ENCODE measurements around the gene DDX41.

The DDX41 gene

DNA sequence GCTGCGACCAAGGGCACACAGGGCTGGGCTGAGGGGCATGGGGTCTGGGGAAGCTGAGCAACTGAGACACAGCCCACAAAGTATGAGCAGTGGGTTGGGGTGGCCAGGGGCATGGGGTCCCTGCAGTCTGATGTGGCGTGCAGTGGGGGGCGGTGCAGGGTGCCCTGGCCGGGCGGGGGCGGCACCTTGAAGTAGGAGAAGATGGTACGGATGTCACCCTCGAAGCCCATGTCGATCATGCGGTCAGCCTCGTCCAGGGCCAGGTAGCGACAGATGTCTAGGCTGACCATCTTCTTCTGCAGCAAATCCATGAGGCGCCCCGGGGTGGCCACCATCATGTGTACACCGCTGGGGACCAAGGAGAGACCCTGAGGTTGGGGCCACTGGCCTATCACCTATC is 3.3 kb downstream of the DDX41 start:
- DNase-seq (ENCODE audit: low read depth in 2 of 2): no peak

DNA sequence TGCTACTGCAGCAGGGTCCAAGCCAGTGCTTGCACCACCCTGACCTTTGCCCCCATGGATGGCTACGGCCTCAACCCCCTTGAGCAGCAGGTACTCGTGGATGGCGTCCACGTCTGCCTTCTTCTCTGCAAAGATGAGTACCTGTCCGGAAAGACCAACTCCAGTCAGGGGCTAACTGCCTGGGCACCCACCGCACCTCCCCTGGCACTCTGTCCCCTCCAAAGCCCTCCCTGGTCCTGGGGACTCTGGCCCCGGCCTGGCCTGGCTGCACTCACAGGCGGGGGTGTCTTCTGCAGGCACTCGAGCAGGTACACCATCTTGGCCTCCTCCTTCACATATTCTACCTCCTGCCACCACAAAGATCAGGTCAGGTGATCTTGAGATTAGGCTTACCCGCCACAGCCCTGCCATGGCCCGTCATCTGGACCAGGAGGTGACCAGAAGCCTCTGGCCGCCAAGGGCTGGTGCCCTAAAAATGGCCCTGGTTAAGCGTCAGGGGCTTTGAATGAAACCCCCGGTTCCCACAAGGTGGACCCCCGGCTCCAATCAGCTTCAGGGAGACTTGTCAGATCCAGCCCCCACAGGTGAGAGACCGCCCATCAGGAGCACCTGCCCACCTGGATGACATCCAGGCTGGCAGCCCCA is 3.9 kb downstream of the DDX41 start:
- no peak for DNase-seq (ENCODE audit: low read depth in 2 of 2)

DNA sequence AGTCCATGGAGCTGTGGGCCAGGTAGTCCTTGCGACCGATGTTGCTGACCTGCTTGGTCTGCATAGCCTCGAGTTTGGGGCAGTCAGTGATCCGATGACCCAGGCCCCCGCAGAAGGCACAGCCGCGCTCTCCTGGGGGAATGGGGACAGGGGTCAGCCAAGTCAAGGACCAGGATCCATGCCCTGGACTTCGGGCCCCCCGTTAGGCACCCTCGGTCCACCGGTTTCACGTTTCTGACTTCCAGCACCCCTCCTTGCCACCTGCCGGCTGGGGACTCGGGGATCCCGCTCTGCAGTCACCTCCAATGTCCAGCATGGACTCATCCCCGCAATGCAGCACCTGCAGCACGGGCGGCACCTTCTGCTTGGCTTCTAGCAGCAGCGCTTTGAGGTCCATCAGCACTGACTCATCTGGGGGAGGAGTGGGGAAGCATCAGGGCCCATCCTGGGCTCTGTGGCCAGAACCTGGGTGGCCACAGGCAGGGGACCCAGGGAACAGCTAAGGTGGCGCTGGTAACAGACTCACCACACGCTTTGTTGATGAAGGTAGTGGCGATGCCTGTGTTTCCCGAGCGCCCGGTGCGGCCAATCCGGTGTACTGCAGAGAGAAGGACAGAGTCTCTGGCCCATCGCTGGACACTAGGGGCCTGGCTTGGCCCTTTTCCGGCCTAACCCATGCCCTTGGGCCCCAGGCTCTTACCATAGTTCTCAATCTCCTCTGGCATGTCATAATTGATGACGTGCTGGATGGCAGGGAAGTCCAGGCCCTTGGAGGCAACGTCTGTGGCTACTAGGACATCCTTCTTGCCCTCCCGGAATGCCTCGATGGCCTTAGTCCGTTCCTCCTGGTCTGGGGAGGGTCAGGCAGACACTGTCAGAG is 4.7 kb downstream of the DDX41 start:
- no peak for DNase-seq (ENCODE audit: low read depth in 2 of 2)

DNA sequence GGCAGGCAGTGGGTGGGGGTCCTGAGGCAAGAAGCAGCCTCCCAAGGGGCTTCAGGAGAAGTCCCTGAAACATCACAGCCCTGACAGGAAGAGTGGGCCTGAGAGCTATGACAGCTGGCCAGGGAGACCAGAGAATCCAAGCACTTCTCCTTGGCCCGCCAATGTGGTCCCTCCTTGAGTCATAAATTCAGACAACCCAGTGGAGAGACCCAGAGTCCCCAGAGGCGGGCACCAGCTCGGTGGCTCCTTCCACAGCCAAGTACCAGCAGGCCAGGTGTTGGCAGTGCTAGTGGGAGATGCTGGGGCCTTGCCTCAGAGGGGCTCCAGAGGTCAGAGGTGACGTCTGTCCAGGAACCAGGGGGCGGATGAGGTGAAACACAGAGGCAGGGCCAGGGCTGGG is 5.6 kb downstream of the DDX41 start:
- no peak for DNase-seq (ENCODE audit: low read depth in 2 of 2)

DNA sequence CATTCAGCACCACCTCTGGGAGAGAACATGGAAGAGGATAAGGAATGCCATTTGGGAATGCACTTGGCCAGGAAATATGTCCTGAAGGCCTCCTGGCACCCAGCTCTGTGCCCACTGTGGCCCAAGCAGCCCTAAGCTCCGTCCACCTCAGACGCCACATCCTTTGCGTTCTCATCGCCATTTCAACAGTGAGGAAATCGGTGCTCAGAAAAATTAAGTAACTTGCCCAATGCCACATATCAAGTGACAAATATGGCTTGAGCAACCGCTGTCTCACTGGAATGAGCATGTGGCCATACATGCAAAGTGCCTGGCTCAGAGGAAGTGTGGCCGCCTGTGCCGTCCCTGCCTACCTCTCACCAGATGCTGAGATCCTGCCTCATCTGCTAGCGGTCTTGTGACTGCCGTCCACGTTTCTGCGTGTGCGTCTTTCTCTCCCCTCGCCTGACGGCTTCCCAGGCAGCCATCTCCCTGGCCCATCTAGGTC is 6.2 kb downstream of the DDX41 start:
- DNase-seq (ENCODE audit: low read depth in 2 of 2): no peak

DNA sequence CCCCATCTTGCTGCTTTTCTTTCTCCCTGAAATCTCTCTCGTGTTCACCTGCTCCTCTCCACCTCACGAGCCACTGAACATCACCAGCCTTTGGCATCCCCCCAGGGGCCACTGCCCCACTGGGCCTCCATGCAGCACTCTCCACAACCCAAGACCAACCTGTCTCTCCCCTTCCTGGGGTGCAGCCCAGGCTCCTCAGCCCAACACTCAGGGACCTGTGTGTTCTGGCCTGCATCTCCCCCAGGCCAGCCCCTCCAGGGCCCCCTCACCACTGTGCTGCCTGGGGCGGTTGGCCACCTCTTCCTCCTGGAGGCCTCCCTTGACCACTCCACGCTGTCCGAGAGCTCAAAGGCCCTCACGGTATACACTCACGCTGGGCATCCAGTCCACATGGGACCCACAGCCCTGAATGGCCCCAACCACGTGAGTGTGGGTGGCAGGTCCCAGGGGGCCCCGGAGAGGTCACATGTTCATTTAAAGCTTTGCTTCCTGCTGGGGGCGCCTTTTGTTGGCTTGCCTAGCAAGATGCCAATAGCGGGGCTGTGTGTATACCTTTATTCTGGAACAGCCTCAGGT is 6.7 kb downstream of the DDX41 start:
- no peak for DNase-seq (ENCODE audit: low read depth in 2 of 2)

DNA sequence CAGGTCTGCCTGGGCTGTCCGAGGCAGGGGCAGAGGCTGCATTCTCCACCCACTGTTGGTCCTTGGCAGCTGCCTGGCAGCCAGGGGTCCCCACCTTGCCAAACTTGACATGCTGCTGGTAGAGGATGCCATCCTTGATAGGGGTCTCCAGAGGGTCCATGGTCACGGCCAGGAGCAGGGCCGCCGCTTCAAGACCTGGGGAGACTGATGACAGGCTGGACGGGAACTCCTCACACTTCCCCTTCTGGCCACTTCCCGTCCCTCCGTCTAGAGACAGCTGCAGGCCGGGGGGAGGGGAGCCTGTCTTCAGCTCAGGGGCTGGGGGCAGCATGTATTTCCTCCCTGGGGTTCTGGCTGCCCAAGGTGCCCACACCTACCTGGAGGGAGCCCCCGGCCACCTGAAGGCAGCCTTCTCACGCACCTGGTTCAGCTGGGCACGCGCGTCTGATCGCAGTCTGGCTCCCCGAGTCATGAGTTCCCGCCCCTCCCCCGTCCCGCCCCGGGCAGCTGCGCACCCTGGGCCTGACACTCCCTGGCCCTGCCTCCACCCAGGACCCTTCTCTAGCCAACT is 7.3 kb downstream of the DDX41 start, which contains the start of gene DOK3:
TSS of gene DOK3 (minus strand) at position 446 of the 571 bp plus-strand sequence. CDS start at position 160, 286 bp downstream.
- DNase-seq (ENCODE audit: low read depth in 2 of 2): no peak

DNA sequence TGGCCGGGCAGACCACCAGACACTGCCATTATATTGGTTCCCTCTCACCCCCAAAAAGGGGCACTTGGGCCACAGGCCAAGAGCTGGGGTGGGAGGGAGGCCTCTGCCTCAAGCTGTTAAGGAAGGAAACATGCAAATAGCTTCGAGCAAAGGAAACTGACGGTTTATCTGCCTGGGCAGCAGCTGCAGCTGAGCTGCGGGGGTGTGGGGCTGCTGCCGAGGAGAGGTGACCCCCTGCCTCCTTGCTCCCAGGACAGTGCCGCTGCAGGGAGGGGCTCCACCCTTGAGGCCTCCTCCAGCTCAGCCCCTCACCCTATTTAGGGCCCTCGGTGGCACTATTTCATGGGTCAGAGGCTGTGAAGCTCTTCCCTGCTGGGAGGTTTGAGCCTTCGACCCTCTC is 7.9 kb downstream of the DDX41 start:
- DNase-seq (ENCODE audit: low read depth in 2 of 2): no peak

DNA sequence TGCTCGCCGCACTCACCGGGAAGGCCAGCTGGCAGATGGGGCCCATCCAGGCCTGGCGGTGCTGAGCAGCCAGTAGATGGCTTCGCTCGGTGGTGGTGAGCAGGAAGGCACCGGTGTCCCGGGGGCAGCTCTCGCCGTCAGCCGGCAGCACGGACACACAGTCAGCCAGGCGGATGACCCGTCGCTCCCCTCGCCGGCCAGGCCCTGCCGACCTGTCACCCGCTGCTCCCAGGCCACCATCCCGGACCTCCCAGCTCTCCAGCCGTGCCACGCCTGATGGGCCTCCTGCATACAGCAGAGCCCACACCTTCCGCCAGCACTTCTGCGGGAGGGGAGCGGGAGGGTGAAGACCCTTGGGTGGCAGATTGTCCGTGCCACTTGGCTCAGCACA is 8.5 kb downstream of the DDX41 start:
- DNase-seq (ENCODE audit: low read depth in 2 of 2): no peak

DNA sequence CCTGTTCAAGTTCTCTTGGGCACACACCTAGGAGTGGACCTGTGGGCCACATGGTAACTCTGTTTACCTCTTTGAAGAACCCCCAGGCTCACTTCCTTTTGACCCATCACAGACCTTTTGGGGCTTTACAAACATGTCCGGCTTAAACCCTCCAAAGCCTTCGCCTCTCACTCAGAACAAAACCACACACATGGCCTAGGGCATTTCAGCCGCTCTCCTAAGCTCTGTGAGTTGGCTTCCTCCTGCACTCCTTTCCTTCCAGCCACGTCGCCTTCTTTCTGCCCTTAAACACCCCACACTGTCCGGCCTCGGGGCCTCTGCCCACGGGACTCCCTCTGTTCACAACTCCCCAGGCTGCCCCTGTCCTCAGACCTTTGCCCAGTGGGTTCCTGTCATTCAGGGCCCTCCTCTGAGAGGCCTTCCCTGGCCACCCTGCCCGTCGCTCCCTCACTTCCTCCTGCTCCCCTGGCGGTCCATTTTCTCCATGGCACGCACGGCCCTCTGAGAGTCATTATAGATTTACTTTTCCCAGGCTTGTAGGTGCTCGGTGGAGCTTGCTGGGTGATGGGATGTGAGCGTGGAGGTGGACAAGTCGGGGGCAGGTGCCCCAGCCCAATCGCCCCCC is 9.1 kb downstream of the DDX41 start:
- DNase-seq (ENCODE audit: low read depth in 2 of 2): no peak

DNA sequence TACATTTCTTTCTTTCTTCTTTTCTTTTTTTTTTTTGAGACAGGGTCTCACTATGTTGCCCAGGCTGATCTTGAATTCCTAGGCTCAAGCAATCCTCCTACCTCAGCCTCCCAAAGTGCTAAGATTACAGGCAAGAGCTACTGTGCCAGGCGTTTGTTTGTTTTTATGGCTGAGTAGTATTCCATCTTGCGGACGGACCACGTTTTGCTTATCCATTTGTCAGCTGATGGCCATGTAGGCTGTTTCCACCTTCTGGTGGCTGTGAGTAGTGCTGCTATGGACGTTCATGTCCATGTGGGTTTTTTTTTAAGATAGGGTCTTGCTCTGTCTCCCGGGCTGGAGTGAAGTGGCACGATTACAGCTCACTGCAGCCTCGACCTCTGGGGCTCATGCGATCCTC is 9.6 kb downstream of the DDX41 start:
- DNase-seq (ENCODE audit: low read depth in 2 of 2): no peak

DNA sequence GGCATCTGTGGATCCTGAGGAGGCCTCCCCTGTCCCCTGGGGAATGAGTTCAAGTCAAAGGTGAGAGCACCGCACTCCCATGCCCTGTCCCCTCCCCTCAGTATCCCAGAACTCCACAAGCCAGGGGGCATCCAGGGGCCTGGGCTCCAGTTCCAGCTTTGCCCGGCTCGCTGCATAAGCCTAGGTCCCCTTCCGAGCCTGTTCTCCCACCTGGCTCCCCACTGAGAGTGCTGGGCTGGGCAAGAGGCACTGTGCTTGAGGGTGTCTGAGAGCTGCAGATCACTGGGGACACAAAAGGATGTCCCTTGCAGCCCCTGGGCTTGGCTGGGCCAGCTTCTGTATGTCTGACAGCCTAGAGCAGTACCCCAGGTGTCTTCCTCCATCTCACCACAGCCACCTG is 11.7 kb downstream of the DDX41 start:
- DNase-seq (ENCODE audit: low read depth in 2 of 2): no peak

DNA sequence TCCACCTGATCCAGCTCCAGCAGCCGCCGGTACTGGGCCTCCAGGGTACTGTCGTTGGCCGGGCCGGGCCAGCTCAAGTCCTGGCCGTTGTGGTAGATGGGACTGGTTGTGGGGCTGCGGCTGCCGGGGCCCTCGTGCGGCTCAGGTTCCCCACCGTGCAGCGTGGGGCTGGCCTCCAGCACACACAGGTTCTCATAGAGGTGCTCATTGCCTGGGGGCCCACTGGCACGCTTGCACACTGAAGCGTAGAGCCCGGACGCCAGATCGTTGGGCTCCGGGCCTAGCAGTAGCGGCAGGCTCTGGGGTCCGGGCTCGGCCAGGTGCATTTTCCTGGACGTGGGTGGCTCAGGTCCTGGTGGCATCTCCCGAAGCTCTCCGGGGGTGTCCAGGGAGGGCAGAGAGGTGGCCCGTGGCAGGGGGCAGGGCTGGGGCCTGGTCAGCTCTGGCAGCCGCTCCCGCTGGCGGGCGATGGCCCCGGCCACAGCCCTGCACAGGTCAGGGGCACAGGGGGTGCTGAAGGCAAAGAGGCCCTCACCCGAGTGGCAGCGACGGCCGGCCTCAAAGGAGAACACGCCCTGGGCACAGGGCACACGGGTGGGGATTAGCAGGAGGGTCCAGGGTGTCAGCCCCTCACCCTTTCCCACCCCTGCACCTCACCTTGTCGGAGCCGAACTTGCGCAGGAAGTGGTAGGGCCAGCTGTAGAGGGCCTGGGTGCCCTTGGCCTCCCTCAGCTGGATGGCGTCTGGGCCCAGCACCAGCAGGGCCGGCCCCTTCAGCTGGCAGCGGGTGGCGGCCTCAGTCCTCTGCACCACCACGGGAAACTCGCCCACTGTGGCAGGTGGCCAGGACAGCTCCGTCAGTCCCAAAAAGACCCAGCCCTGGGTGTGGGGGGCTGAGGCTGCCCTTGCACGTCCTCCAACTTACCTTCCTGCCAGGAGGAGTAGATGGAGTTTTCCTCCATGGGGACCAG is 12.4 kb downstream of the DDX41 start:
- no peak for DNase-seq (ENCODE audit: low read depth in 2 of 2)

DNA sequence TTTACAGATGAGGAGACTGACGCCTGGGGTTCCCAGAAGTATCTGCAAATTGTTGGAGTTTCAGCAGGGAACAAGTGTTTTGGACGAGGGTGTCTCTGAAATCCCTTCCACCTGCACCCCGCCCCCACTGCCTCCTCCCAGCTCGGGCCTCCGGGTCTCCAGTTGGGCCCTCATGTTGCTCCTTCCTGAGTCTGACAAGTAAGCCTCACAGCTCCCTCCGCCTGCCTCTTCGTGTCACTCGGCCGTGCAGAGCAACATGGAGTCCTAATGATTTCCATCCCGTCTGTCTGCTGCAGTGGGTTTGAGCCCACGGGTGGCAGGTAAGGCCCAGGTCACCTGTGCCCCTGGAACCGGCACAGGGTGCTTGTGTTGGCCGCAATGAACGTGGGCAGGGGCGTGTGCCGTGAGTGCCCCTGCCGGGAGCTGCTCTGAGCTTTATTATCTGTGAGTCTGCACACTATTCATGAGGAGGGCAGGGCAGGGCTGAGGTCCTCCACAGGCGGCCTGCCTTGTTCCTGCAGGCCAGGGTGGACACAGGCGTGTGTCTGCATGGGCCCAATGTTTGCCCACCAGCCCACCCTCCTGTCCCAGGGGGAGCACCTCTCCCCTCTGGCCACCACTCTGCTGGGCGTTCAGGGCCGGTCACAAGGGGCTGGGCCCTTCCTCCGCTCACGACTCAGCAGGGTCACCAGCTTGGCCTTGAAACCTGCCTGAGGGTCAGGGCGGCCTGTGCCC is 13.2 kb downstream of the DDX41 start:
- DNase-seq (ENCODE audit: low read depth in 2 of 2): no peak

DNA sequence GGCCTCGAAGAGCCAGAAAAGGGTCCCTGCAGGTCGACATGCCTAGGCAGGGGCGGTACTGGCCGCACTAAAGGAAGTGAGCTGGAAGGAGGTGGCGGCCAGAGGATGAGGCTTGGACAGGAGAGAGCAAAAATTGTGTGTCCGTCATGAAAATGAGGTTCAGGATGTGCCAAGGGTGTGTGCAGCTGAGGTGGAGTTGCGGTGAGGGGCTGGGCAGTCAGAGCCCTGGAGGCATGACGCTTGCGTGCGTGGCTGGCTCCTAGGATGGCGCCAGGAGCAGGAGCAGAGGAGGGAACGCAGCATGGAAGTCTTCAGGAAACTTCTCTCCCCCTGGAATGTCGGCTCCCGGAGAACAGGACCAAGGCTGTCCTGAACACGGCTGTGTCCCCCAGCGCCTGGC is 13.9 kb downstream of the DDX41 start:
- DNase-seq (ENCODE audit: low read depth in 2 of 2): no peak

DNA sequence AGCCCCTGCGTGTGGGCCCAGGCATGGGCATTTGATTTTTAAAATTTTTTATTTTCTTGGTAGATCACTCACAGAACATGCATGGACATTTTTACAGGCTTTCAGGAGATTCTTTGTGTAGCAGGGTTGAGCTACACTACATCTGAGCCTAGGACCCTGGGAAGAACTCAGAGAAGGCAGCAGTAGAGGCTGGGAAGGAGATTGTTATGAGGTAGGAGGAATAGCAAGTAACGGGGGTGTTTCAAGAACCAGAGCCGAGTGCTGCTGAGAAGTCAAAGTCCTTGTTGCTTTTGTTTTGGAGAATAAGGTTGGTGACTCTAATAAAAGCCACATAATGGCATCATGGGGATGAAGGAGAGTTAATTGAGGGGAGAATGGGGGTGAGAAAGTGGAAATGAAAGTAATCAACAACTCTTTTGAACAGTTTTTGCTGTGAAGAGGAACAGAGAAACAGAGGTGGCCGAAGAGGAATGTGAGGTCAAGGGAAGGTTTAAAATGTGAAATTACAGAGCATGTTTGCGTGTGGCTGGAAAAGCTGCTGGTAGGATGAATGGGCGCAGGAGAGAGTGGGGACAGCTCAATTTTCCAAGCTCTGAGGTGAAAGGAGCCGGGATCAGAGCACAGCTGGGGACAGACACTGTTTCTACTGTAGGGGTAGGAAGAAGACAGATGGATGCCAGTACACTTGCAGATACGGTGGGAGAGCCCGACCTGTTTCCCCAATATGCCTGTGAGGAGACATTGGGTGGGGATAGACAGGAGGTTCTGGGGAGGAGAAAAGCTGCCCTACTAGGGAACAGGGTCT is 14.7 kb downstream of the DDX41 start:
- no peak for DNase-seq (ENCODE audit: low read depth in 2 of 2)

DNA sequence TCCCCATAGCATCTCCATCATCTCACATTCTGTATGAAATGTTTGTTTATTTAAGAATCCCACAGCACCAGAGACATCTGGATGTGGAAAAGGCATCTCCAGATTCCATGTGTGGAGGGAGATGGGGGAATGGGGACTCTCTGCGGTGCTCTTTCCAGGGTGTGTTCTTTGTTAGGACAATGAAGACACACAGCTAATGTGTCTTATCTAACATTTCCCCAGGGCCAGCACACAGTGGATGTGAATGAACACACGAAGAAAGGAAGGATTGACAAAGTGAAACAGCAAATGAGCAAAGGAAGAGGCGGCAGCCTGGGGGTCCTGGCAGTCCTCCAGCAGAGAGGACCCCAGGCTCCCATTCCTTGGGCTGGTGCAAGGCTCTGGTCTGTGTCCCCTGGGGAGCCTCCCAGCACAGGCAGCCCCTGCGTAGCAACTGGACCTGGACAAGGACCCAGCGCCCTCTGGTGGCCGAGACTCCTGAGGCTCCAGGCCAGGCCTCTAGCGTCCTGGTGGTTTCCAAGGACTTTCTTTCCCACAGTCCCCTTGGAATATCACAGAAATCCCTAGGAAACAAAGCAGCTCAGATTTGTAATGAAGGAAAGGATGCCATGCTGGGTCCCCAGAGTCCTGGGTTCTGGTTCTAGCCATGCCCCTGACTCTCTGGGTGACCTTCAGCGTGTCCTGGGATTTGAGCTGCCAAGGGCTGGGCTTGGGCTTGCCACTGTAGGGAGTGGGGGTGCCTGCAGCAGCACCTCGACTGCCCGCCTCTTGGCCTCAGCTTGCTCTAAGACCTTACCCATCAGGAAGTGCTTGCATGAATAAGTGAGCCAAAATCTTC is 15.9 kb downstream of the DDX41 start:
- DNase-seq (ENCODE audit: low read depth in 2 of 2): peak in 1 of 2 experiments; percentile 62

DNA sequence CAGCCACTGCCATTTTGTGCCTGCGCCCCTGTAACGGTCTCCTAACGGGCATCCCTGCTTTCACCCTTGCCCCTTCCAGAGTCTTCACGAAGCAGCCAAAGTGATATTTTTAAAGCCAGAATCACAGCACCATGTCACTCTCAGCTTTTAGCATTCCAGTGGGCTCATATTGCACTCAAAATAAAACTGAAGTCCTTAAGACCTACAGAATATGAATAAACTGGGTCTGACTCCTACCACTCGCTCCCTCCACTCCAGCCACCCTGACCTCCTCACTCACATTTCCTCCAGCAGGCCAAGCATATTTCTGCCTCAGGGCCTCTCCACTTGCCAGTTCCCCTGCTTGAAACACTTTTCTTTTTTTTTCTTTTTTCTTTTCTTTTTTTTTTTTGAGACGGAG is 16.9 kb downstream of the DDX41 start:
- no peak for DNase-seq (ENCODE audit: low read depth in 2 of 2)

Data from fibroblast of skin of left quadriceps (primary cell).